Measurements from ENCODE around the gene MAP2K3.

Gene MAP2K3

GRCh38 chr17:21356537-21357127, 72.1 kb downstream of the MAP2K3 start:
- Histone ChIP-seq H3K9me3 (ENCODE audit: control insufficient read depth, insufficient read depth, low read depth, low read length) (no peaks in the 10 kb centered on the region), H3K4me3 (ENCODE audit: low read depth, low read length) (no peak overlapping the region), H3K36me3 (ENCODE audit: control insufficient read depth in 2 of 2, insufficient read depth in 1 of 2, low read length in 2 of 2) (no peaks in the 10 kb centered on the region), H3K27ac (ENCODE audit: extremely low read depth, low read depth, low read length) (no peak overlapping the region), H3K4me1 (ENCODE audit: control insufficient read depth, insufficient read depth, low read length) (peaks cover 4% of the 10 kb centered on the region; the same call in 1 of the 2 replicates)
- TF ChIP-seq ZNF274 (IDR thresholded peaks at IDR 0.05; ENCODE audit: low read length) (no peak), ZNF274 (tag by site-specific recombination; IDR thresholded peaks at IDR 0.05; ENCODE audit: borderline replicate concordance) (no peak), GLI4 (tag by site-specific recombination; IDR thresholded peaks at IDR 0.05) (0 out of 2 replicates have a peak, but pooled peaks have one; percentile 10), ZNF621 (tag by site-specific recombination; IDR thresholded peaks at IDR 0.05) (peak; percentile 41; the same call in 1 of the 2 replicates), ZBTB17 (tag by site-specific recombination; IDR thresholded peaks at IDR 0.05) (peak; percentile 78), ZNF777 (tag by site-specific recombination; IDR thresholded peaks at IDR 0.05; ENCODE audit: borderline replicate concordance) (0 out of 2 replicates have a peak, but pooled peaks have one; percentile 38), ZFHX2 (tag by site-specific recombination; conservative IDR thresholded peaks at IDR 0.05) (peak; percentile 96), RBAK (tag by site-specific recombination; IDR thresholded peaks at IDR 0.05) (no peak), EGR2 (tag by site-specific recombination; IDR thresholded peaks at IDR 0.05; ENCODE audit: low read depth) (peak; percentile 100), ZNF366 (tag by site-specific recombination; conservative IDR thresholded peaks at IDR 0.05) (peak; percentile 98), ZNF830 (tag by site-specific recombination; IDR thresholded peaks at IDR 0.05; ENCODE audit: low read depth) (no peak)
- POLR2A ChIA-PET = no interaction called here
- CTCF ChIA-PET = no interaction called here

- POLR2A ChIA-PET = no interaction called here
- H3K4me1 ChIP-seq (ENCODE audit: control insufficient read depth, insufficient read depth, low read length) = peaks cover 4% of the 10 kb centered on the region; the same call in 1 of the 2 replicates
- no peaks in the 10 kb centered on the region for H3K9me3 ChIP-seq (ENCODE audit: control insufficient read depth, insufficient read depth, low read depth, low read length)
- TF ChIP-seq ZNF629 (tag by site-specific recombination; IDR thresholded peaks at IDR 0.05) (no peak), KLF8 (tag by site-specific recombination; IDR thresholded peaks at IDR 0.05) (no peak), ZNF280D (tag by site-specific recombination; IDR thresholded peaks at IDR 0.05) (no peak), KLF16 (tag by site-specific recombination; IDR thresholded peaks at IDR 0.05) (no peak)
- no peaks in the 10 kb centered on the region for H3K36me3 ChIP-seq (ENCODE audit: control insufficient read depth in 2 of 2, insufficient read depth in 1 of 2, low read length in 2 of 2)
- H3K27ac ChIP-seq (ENCODE audit: extremely low read depth, low read depth, low read length) = no peak overlapping the region
- no peak overlapping the region for H3K4me3 ChIP-seq (ENCODE audit: low read depth, low read length)
- CTCF ChIA-PET = interaction anchor here (0.7 kb wide), 2 partner anchors 118 to 258 kb away, joined by 4 read pairs; no protein-coding TSS in a partner anchor
These were observed 72.8 kb downstream of the MAP2K3 start for GRCh38 chr17:21357281-21357680.

- Histone ChIP-seq H3K4me1 (ENCODE audit: control insufficient read depth, insufficient read depth, low read length) (peaks cover 4% of the 10 kb centered on the region; the same call in 1 of the 2 replicates), H3K4me3 (ENCODE audit: low read depth, low read length) (no peak overlapping the region), H3K27ac (ENCODE audit: extremely low read depth, low read depth, low read length) (no peak overlapping the region), H3K36me3 (ENCODE audit: control insufficient read depth in 2 of 2, insufficient read depth in 1 of 2, low read length in 2 of 2) (no peaks in the 10 kb centered on the region), H3K9me3 (ENCODE audit: control insufficient read depth, insufficient read depth, low read depth, low read length) (no peaks in the 10 kb centered on the region)
- POLR2A ChIA-PET = interaction anchor here (0.7 kb wide), 1 partner anchor 124 kb away, joined by 8 read pairs; no protein-coding TSS in a partner anchor
- CTCF ChIA-PET = interaction anchor here (0.7 to 1.6 kb wide), 3 partner anchors 17 to 258 kb away, joined by 4 read pairs; no protein-coding TSS in a partner anchor
- TF ChIP-seq KLF17 (tag by site-specific recombination; IDR thresholded peaks at IDR 0.05) = peak; percentile 81
- TF ChIP-seq HOXA7 (CRISPR knock-in tag; IDR thresholded peaks at IDR 0.05; ENCODE audit: borderline replicate concordance) = no peak
- no peak for TF ChIP-seq SCRT1 (tag by site-specific recombination; IDR thresholded peaks at IDR 0.05; ENCODE audit: borderline replicate concordance)
These were observed 73.5 kb downstream of the MAP2K3 start for GRCh38 chr17:21357696-21358656.

Measured in HEK293 (cell line).